Inflammatory macrophage (primary cell): Measurements from ENCODE around the gene TLK1.

ENCODE experiments used
- DNase-seq, 2 donors: peaks; one replicate each; pipeline ENCODE4 v3.0.0-alpha.2; 2020 to 2022
- total RNA-seq, 18 experiments: gene quantifications; one replicate each; lab custom pipeline; 2026; ENCODE audit warnings: mixed read lengths in 6 of 18, inconsistent platforms in 2 of 18; lab: John Stamatoyannopoulos, UW

The TLK1 gene
- 13.4 to 94.3 (median 37.3) reads per million in 18 experiments for total RNA-seq

DNA sequence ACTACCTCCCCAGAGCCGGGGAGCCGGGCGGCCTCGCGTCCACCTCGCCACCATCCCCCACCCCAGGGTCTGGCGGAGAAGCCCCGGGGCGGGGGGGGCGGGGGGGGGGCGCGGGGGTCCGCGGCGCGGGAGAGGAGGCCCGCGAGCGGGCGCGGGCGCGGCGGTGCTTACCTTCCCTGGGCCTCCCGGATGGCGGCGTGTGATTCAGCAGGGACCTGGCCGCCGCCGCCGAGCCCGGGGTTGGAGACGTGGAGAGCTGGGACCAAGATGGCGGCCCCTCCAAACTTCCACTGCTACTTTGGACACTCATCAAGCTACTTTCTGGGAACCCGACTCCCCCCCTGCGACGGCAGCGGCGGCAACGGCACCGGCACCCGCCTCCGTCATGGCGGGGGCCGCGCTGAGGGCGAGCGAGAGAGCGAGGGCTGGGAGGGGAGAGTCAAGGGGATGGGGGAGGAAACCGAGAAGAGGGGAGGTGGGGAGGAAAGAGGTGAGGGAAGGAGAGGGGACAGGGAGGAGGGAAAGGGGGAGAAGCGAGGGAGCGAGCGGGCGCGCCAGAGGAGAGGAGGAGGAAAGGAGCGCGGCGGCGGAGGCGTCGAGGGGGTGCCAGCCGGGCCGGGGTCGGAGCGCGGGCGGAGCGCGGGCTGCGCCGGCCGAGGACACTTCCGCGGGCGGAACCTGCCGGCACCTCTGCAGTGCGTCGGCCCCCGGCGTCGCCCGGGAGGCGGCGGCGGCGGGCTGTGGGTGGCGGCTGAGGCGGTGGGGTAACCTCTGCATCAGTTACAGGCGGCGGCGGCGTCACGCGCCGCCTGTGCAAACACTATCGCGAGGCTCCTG is at the start of gene TLK1:
Gene TLK1 (minus strand): TSS at position 775 of the 837 bp plus-strand sequence. CDS start 465 bp downstream, at position 310.
- DNase-seq = peak; percentile 79 to 85

DNA sequence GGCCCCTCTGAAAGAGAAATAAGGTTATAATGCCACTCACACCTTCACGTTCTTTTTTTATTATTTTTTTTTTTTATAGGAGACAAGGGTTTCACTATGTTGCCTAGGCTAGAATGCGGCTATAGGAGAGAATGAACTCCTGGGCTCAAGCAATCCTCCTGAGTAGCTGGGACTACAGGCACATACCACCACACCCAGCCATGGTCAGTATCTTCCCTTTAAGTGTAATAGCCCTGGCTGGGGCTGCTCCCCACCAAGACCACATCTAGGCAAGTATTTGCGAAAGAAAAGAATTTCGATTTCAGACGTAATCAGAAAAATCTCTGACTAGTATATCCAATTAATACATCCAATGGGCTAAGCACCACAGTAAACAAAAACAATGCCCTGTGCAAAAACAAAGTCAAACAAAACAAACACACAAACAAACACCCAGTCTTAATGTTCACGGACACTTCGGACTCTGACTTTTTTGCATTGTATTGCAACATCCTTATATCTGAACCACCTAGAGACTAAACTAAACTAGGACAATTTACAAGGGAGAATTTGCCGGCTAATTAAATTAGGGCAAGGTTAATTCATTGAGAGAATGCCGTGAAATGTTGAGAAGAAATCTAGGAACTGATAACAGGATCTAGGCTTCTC is 49.6 kb upstream of the TLK1 start:
- no peak for DNase-seq

DNA sequence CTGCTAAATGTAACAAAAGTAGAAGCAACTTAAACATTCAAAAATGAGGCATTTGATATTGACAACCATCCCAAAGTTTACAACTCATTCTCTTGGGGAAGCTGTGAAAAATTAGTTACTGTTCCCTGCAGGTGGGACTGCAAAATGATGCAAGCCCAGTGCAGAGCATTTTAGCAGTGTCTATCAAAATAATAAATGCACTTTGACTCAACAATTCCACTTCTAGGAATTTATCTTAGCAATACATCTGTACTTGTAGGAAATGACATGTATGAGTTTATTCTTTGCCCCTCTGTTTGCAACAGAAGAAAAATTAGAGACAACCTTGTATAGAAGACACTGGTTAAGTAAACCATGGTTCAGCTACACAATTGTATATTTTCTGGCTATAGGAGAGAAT is 48.0 kb upstream of the TLK1 start:
- no peak for DNase-seq

DNA sequence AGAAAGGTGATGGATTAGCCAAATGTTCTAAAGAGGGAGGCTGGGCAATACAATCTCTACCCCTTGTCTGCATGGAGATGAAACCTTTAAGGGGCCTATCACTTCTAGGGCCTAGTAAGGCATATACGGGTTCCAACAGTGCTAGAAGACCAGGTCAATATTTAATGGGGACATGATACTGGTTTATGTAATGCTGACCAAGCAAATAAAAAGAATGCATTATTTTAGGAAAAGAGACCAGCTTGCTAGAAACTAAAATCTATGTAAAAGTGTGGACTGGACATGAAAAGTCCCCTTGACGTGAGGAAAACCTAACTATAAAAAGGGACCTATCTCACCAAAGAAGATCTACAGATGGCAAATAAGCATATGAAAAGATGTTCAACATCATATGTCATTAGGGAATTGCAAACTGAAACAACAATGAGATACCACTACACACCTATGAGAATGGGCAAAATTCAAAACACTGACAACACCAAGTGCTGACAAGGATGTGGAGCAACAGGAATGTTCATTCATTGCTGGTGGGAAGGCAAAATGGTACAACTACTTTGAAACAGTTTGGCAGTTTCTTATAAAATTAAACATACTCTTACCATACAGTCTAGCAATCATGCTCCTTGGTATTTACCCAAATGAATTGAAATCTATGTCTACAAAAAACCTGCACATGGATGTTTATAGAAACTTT is 45.9 kb upstream of the TLK1 start:
- no peak for DNase-seq

DNA sequence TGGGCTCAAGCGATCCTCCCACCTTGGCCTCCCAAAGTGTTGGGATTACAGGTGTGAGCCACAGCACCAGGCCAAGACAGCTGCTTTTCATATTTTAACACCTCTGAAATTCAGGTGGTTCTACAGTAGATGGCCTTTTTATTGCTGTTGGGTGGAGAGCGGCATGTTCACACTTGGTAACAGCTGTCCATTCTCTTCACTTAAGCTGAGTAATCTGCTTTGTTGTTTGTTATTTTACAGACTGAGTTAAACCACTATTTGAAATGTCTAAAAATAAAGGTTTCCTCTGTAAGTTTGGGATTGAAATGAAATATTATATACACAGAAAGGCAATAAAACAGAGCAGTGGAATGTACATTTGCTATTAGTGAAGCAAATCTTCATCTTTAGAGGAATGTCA is 44.9 kb upstream of the TLK1 start:
- DNase-seq = no peak

DNA sequence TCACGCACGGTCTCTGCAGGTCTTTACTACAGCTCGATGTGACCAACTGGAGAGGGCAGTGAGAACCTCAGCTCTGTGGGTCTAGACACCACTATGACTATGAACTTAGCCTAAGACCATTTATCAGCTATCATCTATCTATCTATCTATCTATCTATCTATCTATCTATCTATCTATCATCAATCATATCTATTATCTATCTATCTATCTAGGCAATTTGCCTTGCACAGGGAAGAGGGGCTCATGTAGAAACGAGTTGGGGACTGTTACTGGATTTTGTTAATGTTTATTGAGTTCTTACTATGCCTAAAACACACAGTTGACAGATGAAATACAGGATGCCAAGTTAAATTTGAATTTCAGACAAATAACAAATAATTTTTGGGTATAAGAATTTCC is 41.1 kb upstream of the TLK1 start:
- DNase-seq = no peak

DNA sequence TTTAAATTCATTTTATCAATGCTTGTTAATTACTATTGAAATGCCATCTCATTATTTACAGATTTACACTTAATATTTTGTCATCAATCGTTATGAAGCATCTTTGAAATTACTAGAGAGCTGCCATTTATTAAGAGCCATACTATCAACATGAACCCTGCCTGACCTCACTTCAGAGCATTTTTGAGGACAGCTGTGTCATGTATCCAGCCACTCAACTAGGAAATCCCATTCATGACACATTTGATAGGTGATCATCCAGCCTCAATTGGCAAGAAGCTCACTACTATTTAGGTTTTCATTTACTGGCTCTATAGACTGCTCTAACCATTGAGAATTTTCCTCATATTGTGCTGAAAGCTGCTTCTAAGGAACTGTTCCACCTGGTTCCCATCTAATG is 40.6 kb upstream of the TLK1 start:
- DNase-seq = no peak

DNA sequence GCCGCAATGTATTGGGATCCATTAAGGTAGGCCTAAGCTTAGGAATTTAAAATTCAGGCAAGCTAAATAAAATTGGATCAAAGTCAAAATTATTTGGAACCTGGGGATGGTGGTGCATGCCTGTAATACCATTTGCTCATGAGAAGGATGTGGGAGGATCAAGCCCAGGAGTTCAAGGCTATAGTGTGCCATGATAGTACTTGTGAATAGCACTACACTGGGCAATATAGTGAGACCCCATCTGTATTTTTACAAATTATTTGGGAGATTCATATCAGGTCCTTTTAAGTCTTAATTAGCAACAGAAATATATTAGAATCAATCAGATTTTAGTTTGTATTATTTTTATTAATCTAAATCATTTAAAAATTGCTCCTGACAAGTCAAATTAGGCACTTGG is 39.8 kb upstream of the TLK1 start:
- DNase-seq = no peak

DNA sequence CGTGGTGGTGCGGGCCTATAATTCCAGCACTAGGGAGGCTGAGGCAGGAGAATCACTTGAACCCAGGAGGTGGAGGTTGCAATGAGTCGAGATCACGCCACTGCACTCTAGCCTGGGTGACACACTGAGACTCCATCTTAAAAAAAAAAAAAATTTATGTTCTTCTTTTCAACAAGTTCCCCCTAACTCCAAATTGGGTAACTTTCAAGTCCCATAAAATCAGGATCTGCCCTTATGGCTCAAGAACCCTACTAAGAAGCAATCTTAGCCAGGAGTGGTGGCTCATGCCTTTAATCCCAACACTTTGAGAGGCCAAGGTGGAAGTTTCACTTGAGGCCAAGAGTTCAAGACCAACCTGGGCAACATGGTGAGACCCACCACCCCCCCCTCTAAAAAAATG is 30.3 kb upstream of the TLK1 start:
- peak; percentile 43 to 60 for DNase-seq

DNA sequence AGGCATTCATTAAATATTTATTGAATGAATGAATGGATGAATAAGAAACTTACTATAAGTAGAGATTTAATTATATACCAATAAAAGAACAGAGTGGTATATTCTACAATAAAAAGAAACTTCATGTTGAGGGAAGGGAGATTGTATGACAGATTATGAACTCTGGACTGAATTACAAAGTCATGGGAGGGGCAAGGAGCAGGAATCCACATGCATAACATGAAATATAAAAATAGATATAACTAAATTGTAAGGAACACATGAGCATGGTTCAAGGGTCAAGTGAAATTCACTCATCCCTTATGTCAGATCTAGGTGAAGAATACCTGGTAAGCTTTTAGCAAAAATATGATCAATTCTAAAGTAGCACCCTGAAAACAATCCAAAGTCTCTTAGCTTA is 27.1 kb upstream of the TLK1 start:
- DNase-seq = no peak

DNA sequence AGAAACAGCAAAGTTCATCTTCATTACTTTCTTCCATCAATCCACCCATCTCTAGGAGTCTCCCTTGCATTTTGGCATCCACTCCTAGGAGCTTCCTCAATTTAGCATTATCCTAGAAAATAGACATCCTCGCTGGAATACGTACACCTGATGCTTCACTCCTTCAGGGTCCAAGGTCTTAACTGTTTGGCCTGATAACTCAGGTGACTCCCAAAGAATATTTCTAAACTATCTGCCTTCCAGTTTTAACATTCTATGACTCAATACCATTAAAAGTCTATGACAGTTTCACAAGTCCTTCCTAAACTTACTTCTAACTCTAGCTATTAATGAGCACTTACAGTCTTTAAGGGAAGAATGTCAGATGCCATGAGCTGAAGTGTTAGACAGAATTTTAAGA is 26.5 kb upstream of the TLK1 start:
- DNase-seq = no peak

DNA sequence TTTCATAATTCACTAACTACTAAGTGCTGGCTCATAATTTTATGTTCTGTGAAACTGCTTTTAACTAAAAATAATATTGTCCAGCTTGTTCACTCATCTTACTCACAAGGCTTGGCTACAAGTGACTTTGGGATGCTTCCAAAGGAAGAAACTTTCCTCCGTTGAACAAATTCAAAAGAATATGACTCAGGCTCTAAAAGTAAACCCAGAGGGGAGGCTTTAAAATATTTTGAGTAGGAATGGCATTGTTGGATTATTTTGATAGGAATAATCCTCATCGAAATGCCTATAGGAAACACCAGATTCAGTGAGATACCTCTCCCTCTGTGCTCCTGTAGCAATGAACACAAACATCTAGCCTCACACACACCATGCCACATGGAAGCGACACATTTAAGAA is 25.2 kb upstream of the TLK1 start:
- no peak for DNase-seq

DNA sequence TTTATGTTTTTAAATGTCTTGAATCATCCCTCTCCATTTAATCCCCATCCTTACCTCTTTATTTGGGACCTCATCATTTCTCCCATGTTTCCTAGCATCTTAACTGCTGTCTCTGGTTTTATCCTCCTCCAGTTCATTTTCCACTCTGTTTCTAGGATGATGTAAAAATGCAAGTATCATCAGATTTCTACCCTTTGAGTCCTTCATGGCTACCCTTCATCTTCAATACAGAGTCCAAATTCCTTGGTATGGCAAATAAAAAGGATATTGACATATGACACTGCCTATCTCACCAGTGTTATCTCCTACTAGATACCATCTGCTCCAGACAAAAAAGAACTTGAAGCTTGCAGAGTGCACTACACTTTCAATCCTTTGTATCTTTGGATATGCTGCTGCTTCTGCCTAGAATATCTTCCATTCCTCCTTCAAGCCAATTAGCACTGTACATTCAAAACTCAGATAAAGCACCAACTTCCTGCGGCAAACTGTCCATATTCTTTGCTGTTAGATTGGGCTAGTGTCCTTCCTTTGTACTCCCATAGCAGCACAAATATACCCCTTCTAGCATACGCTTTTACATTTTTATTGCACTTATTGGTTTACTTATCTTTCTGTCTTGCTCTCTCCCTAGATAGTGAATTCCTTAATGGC is 24.6 kb upstream of the TLK1 start:
- DNase-seq = no peak

DNA sequence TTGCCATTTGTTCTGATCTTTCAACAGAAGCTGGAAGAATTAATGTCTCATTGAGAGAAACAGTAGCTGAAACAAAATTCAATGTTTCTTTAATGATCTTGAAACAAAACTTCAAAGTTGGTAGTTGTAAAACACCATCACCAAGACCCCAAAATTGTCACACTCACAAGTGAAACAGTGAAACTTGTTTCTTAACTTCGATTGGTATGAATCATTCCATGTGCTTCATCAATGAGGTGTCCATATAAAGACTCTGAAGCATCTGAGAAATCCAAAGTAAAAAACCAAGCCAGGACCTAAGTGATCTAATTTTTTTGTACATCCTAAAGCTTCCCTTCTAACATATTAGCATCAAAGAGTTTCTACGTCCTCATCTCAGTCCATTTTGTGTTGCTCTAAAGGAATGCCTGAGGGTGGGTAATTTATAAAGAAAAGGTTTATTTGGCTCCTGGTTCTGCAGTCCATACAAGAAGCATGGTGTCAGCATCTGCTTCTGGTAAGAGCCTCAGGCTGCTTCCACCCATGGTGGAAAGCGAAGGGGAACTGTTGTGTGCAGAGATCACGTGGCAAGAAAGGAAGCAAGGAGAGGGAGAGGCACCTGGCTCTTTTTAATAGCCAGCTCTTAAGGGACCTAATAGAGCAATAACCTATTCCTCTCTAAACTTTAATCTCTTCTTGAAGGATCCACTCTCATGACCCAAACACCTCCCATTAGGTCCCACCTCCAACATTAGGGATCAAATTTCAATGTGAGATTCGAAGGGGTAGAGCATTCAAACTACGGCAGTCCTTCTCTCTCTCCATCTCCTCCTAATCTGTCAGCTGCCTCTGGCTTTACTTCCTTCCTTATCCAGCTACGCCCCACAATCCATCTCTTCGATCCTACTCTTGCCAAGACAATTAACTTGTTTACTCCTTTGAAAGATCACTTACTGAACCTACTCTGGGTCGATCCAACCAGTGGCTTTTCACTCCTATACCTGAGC is 20.7 kb upstream of the TLK1 start:
- no peak for DNase-seq

DNA sequence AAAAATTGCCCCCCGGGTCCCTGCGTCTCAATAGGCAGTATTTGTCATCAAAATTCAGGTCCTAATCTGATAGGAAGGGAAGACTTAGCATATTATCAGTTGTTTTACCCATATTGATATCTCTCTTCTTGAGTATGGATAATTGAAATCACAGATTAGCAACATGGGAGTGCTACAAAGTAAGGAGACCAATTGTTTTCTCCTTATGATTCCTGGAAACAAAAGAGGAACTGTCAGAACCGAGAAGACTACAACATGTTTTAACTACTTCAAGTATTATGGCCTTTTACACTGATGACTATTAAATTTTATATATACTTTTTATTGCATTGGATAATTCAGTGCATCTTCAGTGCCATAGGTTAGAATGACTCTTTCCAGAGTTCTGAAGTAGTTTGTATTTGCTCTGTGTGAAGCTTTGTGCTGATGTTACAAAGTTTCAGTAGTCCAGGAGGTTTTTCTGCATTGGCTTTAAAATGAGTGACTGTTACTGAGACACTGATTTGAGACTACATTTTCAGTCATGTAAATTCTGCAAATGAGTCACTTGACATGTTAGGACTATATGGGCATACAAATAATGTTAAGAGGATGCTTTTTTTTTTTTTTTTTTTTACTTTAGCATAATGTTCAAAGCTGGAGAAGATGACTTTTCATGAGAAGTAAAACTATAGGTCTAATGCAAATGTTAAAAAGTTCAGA is 19.7 kb upstream of the TLK1 start:
- no peak for DNase-seq

DNA sequence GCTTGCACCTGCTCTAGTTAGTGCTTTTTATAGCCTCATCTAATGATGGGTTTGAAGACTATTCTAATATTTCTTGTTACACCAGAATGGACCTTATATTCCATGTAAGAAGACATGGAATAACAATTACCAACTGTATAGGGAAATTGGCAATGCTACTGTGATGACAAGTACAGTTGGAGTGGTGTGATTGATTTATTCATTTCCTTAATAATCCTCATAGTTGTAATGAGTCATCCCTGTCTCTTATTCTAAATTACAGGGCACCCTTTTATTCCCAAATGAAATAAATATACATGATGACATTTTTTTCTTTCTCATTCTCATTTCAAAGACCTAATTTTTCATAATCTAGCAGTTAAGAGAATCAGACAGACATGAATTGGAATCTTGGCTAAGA is 18.3 kb upstream of the TLK1 start:
- DNase-seq = no peak

DNA sequence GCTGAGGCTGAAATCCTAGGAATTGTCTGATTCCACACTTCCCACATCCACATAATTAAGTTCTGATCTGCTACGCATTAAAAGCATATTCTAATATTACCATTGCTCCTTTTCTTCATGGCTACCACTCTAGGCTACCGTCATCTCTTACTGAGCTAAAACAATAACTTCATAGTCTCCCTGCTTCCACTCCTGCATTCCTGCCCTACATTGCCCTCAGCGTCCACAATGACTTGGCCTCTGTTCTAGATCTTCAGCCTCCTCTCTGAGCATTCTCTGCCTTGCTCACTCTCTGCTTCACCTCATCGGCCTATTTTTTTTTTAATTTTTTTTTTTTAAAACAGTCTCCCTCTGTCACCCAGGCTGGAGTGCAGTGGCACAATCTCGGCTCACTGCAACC is 15.8 kb upstream of the TLK1 start:
- no peak for DNase-seq

DNA sequence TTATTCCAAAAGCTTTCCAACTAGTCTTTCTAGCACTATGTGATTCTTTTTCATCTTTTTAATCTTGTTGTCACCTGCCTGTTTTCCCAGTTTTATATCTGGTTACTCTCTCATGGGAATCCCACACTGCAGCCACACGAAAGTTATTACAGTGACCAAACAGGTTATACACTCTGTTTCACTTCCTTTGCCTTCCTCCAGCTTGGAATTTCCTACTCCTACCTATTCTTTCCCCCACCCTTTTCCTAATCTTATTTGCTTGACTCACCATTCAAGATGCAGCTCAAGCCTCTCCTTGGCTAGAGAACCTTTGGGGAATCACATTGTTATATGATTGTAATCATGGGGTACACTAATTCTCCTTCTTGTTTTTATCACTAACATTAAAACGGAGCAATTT is 13.4 kb upstream of the TLK1 start:
- DNase-seq = no peak

DNA sequence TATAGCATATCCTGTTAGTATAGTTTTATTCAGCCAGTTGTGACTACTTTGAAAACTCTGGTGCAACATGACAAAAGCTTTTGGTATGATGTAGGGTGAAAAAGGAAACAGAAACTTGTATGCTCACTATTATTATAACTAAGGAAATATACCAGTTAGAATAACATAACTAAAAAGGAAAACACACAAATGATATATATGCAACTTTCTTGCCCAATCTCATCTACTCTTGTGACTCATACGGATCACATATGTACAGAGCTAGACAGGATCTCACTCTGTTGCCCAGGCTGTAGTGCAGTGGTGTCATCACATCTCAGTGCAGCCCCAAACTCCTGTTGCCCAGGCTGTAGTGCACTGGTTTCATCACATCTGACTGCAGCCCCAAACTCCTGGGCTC is 12.4 kb upstream of the TLK1 start:
- peak in 1 of 2 donors; percentile 15 for DNase-seq

DNA sequence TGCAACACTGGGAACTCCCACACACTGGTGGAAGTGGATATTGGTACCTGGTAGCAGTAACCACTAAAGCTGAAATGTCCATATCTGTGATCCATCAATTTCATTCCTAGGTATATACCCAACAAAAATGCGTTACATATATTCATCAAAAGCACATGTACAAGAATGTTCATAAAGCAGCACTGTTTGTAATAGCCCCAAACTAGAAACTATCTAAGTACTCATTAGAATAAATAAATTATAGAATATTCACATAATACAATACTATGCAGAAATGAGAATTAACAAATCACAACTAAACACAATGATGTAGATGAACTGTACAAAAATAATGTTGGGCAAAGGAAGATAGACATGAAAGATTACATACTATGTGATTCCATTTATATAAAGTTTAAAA is 11.1 kb upstream of the TLK1 start:
- no peak for DNase-seq

DNA sequence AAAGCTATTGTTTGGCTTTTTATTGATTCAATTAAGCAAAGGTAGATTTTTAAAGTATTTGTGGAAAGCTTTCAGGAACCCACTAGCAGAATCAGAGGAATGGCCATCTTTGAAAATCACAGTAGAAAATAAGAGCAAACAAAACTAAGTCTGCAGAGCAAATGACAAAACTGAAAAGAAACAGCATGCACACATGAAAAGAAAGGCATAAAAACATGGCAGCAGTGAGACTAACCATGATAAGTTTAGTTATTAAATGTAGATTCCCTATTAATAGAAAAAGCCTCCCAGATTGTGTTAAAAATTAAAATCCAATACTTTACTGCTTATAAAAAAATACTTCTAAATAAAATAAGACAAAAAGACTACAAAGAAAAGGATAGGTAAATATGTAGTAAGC is 9.1 kb upstream of the TLK1 start:
- DNase-seq = no peak
